Measurements from ENCODE around the gene CAPRIN2. TPM values are rescaled to one million over a fixed set of nuclear protein-coding genes. Genes with fewer than 3 reads are reported as not detected.

Gene CAPRIN2
- total and polyA plus RNA-seq, 2 of the 4 experiments (the other 2 are of a cell fraction): 18.9 to 23.8 TPM

DNA sequence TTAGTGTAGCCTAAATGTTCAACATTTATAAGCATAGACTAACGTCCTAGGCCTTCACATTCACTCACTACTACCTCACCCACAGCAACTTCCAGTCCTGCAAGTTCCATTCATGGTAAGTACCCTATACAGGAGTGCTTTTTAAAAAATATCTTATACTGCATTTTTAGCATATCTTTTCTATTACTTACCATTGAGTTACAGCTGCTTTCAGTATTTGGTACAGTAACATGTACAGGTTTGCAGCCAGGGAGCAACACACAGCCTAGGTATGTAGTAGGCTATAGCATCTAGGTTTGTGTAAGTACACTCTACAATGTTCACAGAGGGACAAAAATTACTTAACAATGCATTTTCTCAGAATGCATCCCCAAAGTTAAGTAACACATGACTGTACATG is 76.5 kb downstream of the CAPRIN2 start:
- Histone ChIP-seq H2BK20ac (ENCODE audit: low read depth, low read length) (no peak overlapping the region), H3K14ac (replicated peaks; ENCODE audit: low read depth, low read length) (no peak overlapping the region), H3K9me3 (ENCODE audit: control insufficient read depth, insufficient read depth, low read length) (no peaks in the 10 kb centered on the region), H2AK5ac (ENCODE audit: low read depth, low read length) (no peak overlapping the region), H3K79me1 (ENCODE audit: low read depth in 1 of 2, low read length in 2 of 2) (0 out of 4 replicates have a peak, but pooled peaks cover 0 to 5% of the 10 kb centered on the region in 2 experiments), H4K91ac (ENCODE audit: insufficient read depth, low read depth, low read length) (no peak overlapping the region), H3K36me3 (ENCODE audit: control insufficient read depth, insufficient read depth, low read length) (peaks cover 9% of the 10 kb centered on the region; the same call in 1 of the 2 replicates), H2BK15ac (ENCODE audit: low read depth, low read length) (no peak overlapping the region), H4K20me1 (ENCODE audit: insufficient read depth, low read length) (no peaks in the 10 kb centered on the region), H2AK9ac (replicated peaks; ENCODE audit: low read depth, low read length, poor library complexity) (no peak overlapping the region), H2BK120ac (ENCODE audit: low read depth, low read length) (no peak overlapping the region), H3K27ac (ENCODE audit: insufficient read depth, low read length) (no peak overlapping the region), H3K9ac (ENCODE audit: low read depth, low read length) (no peak overlapping the region), H3K4ac (ENCODE audit: low read depth, low read length) (no peak overlapping the region), H3K27me3 (ENCODE audit: control insufficient read depth, insufficient read depth, low read length) (no peaks in the 10 kb centered on the region), H3K18ac (ENCODE audit: low read depth, low read length) (no peak overlapping the region), H4K8ac (ENCODE audit: low read depth in 2 of 2, low read length in 2 of 2) (no peak overlapping the region), H3K4me2 (ENCODE audit: low read depth, low read length) (no peak overlapping the region), H3K56ac (ENCODE audit: extremely low read depth, insufficient read depth, low read length) (no peak overlapping the region), H3K4me1 (ENCODE audit: control insufficient read depth, insufficient read depth, low read length) (0 out of 2 replicates have a peak, but pooled peaks cover 1% of the 10 kb centered on the region), H3K23ac (ENCODE audit: low read depth, low read length) (no peak overlapping the region), H3K4me3 (ENCODE audit: insufficient read depth, low read depth, low read length) (no peak overlapping the region), H2AFZ (replicated peaks; ENCODE audit: low read length, poor library complexity) (no peak overlapping the region), H4K5ac (ENCODE audit: low read depth, low read length) (no peak overlapping the region), H3K9me1 (ENCODE audit: insufficient read depth, low read length) (no peaks in the 10 kb centered on the region), H2BK5ac (ENCODE audit: low read depth, low read length, poor library complexity, severe bottlenecking) (no peak overlapping the region)
- ChIA-PET POLR2A (ENCODE audit: unreplicated experiment) (no interaction called here), CTCF (interaction anchor here (0.8 kb wide), 1 partner anchor 80 kb away, joined by 6 read pairs; no protein-coding TSS in a partner anchor)
- no TSS peak for BruUV-seq (replicated peaks)
- DNase-seq (no peak), ATAC-seq (ENCODE audit: low read depth) (no peak)
- TF ChIP-seq CHD1 (IDR thresholded peaks at IDR 0.05; ENCODE audit: low read depth, low read length): no peak
- no peak for TF ChIP-seq CEBPB (IDR thresholded peaks at IDR 0.05; ENCODE audit: low read depth, low read length)
- TF ChIP-seq, protein P1, sequence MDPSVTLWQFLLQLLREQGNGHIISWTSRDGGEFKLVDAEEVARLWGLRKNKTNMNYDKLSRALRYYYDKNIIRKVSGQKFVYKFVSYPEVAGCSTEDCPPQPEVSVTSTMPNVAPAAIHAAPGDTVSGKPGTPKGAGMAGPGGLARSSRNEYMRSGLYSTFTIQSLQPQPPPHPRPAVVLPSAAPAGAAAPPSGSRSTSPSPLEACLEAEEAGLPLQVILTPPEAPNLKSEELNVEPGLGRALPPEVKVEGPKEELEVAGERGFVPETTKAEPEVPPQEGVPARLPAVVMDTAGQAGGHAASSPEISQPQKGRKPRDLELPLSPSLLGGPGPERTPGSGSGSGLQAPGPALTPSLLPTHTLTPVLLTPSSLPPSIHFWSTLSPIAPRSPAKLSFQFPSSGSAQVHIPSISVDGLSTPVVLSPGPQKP (IDR thresholded peaks at IDR 0.05; ENCODE audit: borderline replicate concordance, low read depth, low read length): no peak
- no peak for TF ChIP-seq MAFK (IDR thresholded peaks at IDR 0.05; ENCODE audit: low read depth, low read length)
- no peak for TF ChIP-seq SMC3 (IDR thresholded peaks at IDR 0.05; ENCODE audit: low read depth, low read length)
- TF ChIP-seq FOS (IDR thresholded peaks at IDR 0.05; ENCODE audit: low read depth, low read length): no peak
- no peak for TF ChIP-seq RAD21 (IDR thresholded peaks at IDR 0.05; ENCODE audit: low read length)
- no peak for TF ChIP-seq RCOR1 (IDR thresholded peaks at IDR 0.05; ENCODE audit: insufficient replicate concordance, low read length)
- TF ChIP-seq, protein P2, sequence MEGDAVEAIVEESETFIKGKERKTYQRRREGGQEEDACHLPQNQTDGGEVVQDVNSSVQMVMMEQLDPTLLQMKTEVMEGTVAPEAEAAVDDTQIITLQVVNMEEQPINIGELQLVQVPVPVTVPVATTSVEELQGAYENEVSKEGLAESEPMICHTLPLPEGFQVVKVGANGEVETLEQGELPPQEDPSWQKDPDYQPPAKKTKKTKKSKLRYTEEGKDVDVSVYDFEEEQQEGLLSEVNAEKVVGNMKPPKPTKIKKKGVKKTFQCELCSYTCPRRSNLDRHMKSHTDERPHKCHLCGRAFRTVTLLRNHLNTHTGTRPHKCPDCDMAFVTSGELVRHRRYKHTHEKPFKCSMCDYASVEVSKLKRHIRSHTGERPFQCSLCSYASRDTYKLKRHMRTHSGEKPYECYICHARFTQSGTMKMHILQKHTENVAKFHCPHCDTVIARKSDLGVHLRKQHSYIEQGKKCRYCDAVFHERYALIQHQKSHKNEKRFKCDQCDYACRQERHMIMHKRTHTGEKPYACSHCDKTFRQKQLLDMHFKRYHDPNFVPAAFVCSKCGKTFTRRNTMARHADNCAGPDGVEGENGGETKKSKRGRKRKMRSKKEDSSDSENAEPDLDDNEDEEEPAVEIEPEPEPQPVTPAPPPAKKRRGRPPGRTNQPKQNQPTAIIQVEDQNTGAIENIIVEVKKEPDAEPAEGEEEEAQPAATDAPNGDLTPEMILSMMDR (conservative IDR thresholded peaks at IDR 0.05; ENCODE audit: low read depth, low read length): no peak
- no peak for TF ChIP-seq BHLHE40 (IDR thresholded peaks at IDR 0.05; ENCODE audit: low read depth, low read length)
- no peak for TF ChIP-seq NFE2L2 (IDR thresholded peaks at IDR 0.05; ENCODE audit: low read depth, low read length)
- no peak for TF ChIP-seq MXI1 (IDR thresholded peaks at IDR 0.05; ENCODE audit: borderline replicate concordance, low read depth, low read length)
- TF ChIP-seq, protein P3, sequence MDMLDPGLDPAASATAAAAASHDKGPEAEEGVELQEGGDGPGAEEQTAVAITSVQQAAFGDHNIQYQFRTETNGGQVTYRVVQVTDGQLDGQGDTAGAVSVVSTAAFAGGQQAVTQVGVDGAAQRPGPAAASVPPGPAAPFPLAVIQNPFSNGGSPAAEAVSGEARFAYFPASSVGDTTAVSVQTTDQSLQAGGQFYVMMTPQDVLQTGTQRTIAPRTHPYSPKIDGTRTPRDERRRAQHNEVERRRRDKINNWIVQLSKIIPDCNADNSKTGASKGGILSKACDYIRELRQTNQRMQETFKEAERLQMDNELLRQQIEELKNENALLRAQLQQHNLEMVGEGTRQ (IDR thresholded peaks at IDR 0.05; ENCODE audit: low read depth, low read length): no peak
- TF ChIP-seq RFX5 (IDR thresholded peaks at IDR 0.05; ENCODE audit: low read depth, low read length): no peak
- no peak for TF ChIP-seq POLR2A (IDR thresholded peaks at IDR 0.05; ENCODE audit: low read depth, low read length)
- dilution Hi-C loops (cut with HindIII; ENCODE audit: low sequenced_read_pairs, unreplicated experiment): no loop called here
- intact Hi-C loops (cut with micrococcal nuclease): no loop called here
- WGBS, 2 experiments (ENCODE audit: extremely low coverage in 2 of 2, insufficient read length in 1 of 2): no CpG with 5 or more reads among the region's 1 CpG
- in situ Hi-C loops (cut with MboI; ENCODE audit: low sequenced_read_pairs): no loop called here

Measured in IMR-90 (cell line).